IMR-90 (cell line): Measurements from ENCODE around the gene S100A16. TPM values are rescaled to one million over a fixed set of nuclear protein-coding genes. Genes with fewer than 3 reads are reported as not detected.

Experiments used
- ATAC-seq: fragments of 200-7000 bp; cut with Tn5 transposase; 2 replicates; pipeline ENCODE4 v1.9.1; 2020; ENCODE audit warnings: low read depth, mild to moderate bottlenecking, moderate library complexity
- BruUV-seq: library from RNA; stranded (reverse); fragments of 400-500 nt; replicated peaks from 2 replicates; lab custom pipeline; 2021; lab: Mats Ljungman, UMichigan
- CTCF ChIA-PET: fragments of 300-600 bp; formaldehyde crosslinking; extraction: SDS; loops from one replicate; lab custom pipeline; 2021; ENCODE audit warnings: antibody characterized with exemption; lab: Yijun Ruan, JAX
- POLR2A ChIA-PET: fragments of 300-600 bp; sonication (Branson Sonifier 250); formaldehyde crosslinking; loops from one replicate; lab custom pipeline; 2022; ENCODE audit warnings: antibody characterized with exemption; ENCODE audit not compliant: unreplicated experiment; lab: Charles Lee
- DNase-seq: peaks from one replicate; pipeline ENCODE4 v3.0.0; 2013
- H2AFZ ChIP-seq: replicated peaks from 2 replicates; pipeline ENCODE3; 2013; ENCODE audit warnings: low read length, mild to moderate bottlenecking; ENCODE audit not compliant: poor library complexity
- H2AK5ac ChIP-seq: 2 replicates; pipeline ENCODE4 v1.6.1; 2013; ENCODE audit warnings: low read depth, low read length, inconsistent platforms
- H2AK9ac ChIP-seq: replicated peaks from 2 replicates; pipeline ENCODE3; 2013; ENCODE audit warnings: mild to moderate bottlenecking, low read depth, low read length, moderate library complexity; ENCODE audit not compliant: poor library complexity
- H2BK120ac ChIP-seq: 2 replicates; pipeline ENCODE4 v1.6.1; 2013; ENCODE audit warnings: low read depth, low read length, inconsistent platforms
- H2BK15ac ChIP-seq: 3 replicates; pipeline ENCODE4 v1.6.1; 2013; ENCODE audit warnings: low read depth, low read length, inconsistent platforms
- H2BK20ac ChIP-seq: 2 replicates; pipeline ENCODE4 v1.6.1; 2013; ENCODE audit warnings: low read depth, mild to moderate bottlenecking, inconsistent platforms, low read length, moderate library complexity
- H2BK5ac ChIP-seq: 2 replicates; pipeline ENCODE4 v1.6.1; 2013; ENCODE audit warnings: mild to moderate bottlenecking, low read depth, low read length, inconsistent platforms; ENCODE audit not compliant: poor library complexity, severe bottlenecking
- H3K14ac ChIP-seq: replicated peaks from 2 replicates; pipeline ENCODE4 v1.6.1; 2013; ENCODE audit warnings: low read depth, low read length, inconsistent platforms
- H3K18ac ChIP-seq: 2 replicates; pipeline ENCODE4 v1.6.1; 2013; ENCODE audit warnings: low read depth, low read length, control low read depth
- H3K23ac ChIP-seq: 2 replicates; pipeline ENCODE4 v1.6.1; 2013; ENCODE audit warnings: low read depth, low read length, inconsistent platforms
- H3K27ac ChIP-seq: 2 replicates; pipeline ENCODE4 v1.5.1; 2013; ENCODE audit warnings: mild to moderate bottlenecking, control low read depth, low read length; ENCODE audit not compliant: insufficient read depth
- H3K27me3 ChIP-seq: 2 replicates; pipeline ENCODE4 v1.6.1; 2013; ENCODE audit warnings: low read length; ENCODE audit not compliant: control insufficient read depth, insufficient read depth
- H3K36me3 ChIP-seq: 2 replicates; pipeline ENCODE4 v1.6.1; 2013; ENCODE audit warnings: low read length, mixed read lengths; ENCODE audit not compliant: control insufficient read depth, insufficient read depth
- H3K4ac ChIP-seq: 2 replicates; pipeline ENCODE4 v1.6.1; 2013; ENCODE audit warnings: low read depth, low read length, inconsistent platforms
- H3K4me1 ChIP-seq: 2 replicates; pipeline ENCODE4 v1.6.1; 2013; ENCODE audit warnings: low read length, mixed read lengths; ENCODE audit not compliant: control insufficient read depth, insufficient read depth
- H3K4me2 ChIP-seq: 2 replicates; pipeline ENCODE4 v1.6.1; 2013; ENCODE audit warnings: low read depth, mild to moderate bottlenecking, control low read depth, low read length, moderate library complexity
- H3K4me3 ChIP-seq: 2 replicates; pipeline ENCODE4 v1.5.1; 2013; ENCODE audit warnings: low read depth, mild to moderate bottlenecking, control low read depth, low read length, moderate library complexity; ENCODE audit not compliant: insufficient read depth
- H3K56ac ChIP-seq: 2 replicates; pipeline ENCODE4 v1.6.1; 2013; ENCODE audit warnings: low read length, inconsistent platforms; ENCODE audit not compliant: insufficient read depth; ENCODE audit errors: extremely low read depth
- H3K79me1 ChIP-seq, 2 experiments: 2 replicates each; pipeline ENCODE4 v1.6.1; 2013; ENCODE audit warnings: low read length in 2 of 2, inconsistent platforms in 1 of 2, low read depth in 1 of 2
- H3K9ac ChIP-seq: 2 replicates; pipeline ENCODE4 v1.6.1; 2013; ENCODE audit warnings: low read depth, low read length, control low read depth
- H3K9me1 ChIP-seq: 2 replicates; pipeline ENCODE4 v1.6.1; 2013; ENCODE audit warnings: low read length, inconsistent platforms; ENCODE audit not compliant: insufficient read depth
- H3K9me3 ChIP-seq: 2 replicates; pipeline ENCODE4 v1.6.1; 2013; ENCODE audit warnings: low read length; ENCODE audit not compliant: control insufficient read depth, insufficient read depth
- H4K20me1 ChIP-seq: 2 replicates; pipeline ENCODE4 v1.6.1; 2013; ENCODE audit warnings: low read length, inconsistent platforms; ENCODE audit not compliant: insufficient read depth
- H4K5ac ChIP-seq: 2 replicates; pipeline ENCODE4 v1.6.1; 2013; ENCODE audit warnings: mild to moderate bottlenecking, low read depth, low read length, control low read depth
- H4K8ac ChIP-seq, 2 experiments: 2 replicates each; pipeline ENCODE4 v1.6.1; 2013; ENCODE audit warnings: low read depth in 2 of 2, low read length in 2 of 2, control low read depth in 1 of 2, inconsistent platforms in 1 of 2
- H4K91ac ChIP-seq: 2 replicates; pipeline ENCODE4 v1.6.1; 2013; ENCODE audit warnings: low read depth, low read length, inconsistent platforms; ENCODE audit not compliant: insufficient read depth
- BHLHE40 ChIP-seq: fragments of 150-350 bp; IDR thresholded peaks from 2 replicates; pipeline ENCODE4 v1.6.1; 2016; ENCODE audit warnings: mild to moderate bottlenecking, low read depth, low read length
- CEBPB ChIP-seq: IDR thresholded peaks from 2 replicates; pipeline ENCODE4 v1.6.1; 2012; ENCODE audit warnings: low read depth, low read length, improper control_type of control experiment
- CHD1 ChIP-seq: IDR thresholded peaks from 2 replicates; pipeline ENCODE4 v1.6.1; 2012; ENCODE audit warnings: low read depth, low read length, improper control_type of control experiment
- FOS ChIP-seq: fragments of 150-350 bp; IDR thresholded peaks from 2 replicates; pipeline ENCODE4 v1.6.1; 2016; ENCODE audit warnings: low read depth, low read length
- MAFK ChIP-seq: IDR thresholded peaks from 2 replicates; pipeline ENCODE4 v1.6.1; 2012; ENCODE audit warnings: low read depth, low read length, improper control_type of control experiment
- MAZ ChIP-seq: IDR thresholded peaks from 2 replicates; pipeline ENCODE4 v1.6.1; 2012; ENCODE audit warnings: low read depth, mild to moderate bottlenecking, low read length, improper control_type of control experiment, moderate library complexity, borderline replicate concordance
- MXI1 ChIP-seq: IDR thresholded peaks from 2 replicates; pipeline ENCODE4 v1.6.1; 2012; ENCODE audit warnings: low read depth, mild to moderate bottlenecking, low read length, moderate library complexity, borderline replicate concordance
- NFE2L2 ChIP-seq: fragments of 150-350 bp; IDR thresholded peaks from 2 replicates; pipeline ENCODE4 v1.6.1; 2016; ENCODE audit warnings: low read depth, mild to moderate bottlenecking, low read length
- POLR2A ChIP-seq: IDR thresholded peaks from 2 replicates; pipeline ENCODE4 v1.6.1; 2012; ENCODE audit warnings: mild to moderate bottlenecking, low read depth, low read length
- RAD21 ChIP-seq: IDR thresholded peaks from 2 replicates; pipeline ENCODE4 v1.6.1; 2012; ENCODE audit warnings: low read length, improper control_type of control experiment
- RFX5 ChIP-seq: IDR thresholded peaks from 2 replicates; pipeline ENCODE4 v1.8.0; 2012; ENCODE audit warnings: low read depth, mild to moderate bottlenecking, low read length, moderate library complexity
- SMC3 ChIP-seq: fragments of 150-350 bp; IDR thresholded peaks from 2 replicates; pipeline ENCODE4 v1.6.1; 2016; ENCODE audit warnings: low read depth, mild to moderate bottlenecking, antibody characterized with exemption, low read length, moderate library complexity
- USF2 ChIP-seq: fragments of 150-350 bp; IDR thresholded peaks from 2 replicates; pipeline ENCODE4 v1.6.1; 2017; ENCODE audit warnings: mild to moderate bottlenecking, antibody characterized with exemption, low read length, low read depth
- WGBS, 2 experiments: methylation state at CpG; one replicate each; pipeline versions ENCODE4 v1.1.5 to v1.1.7; 2013; ENCODE audit warnings: missing lambda C conversion rate in 2 of 2; ENCODE audit not compliant: insufficient read length in 1 of 2; ENCODE audit errors: extremely low coverage in 2 of 2; 5-methylcytosine and 5-hydroxymethylcytosine counted together
- dilution Hi-C: fragments of 300-500 bp; cut with HindIII; formaldehyde crosslinking; loops from one replicate; pipeline ENCODE4 v1.14.3; 2018; ENCODE audit warnings: low sequenced_read_pairs; ENCODE audit not compliant: unreplicated experiment
- in situ Hi-C: fragments of 300-500 bp; cut with MboI; formaldehyde crosslinking; loops from 3 replicates; pipeline ENCODE4 v1.14.3; 2019; ENCODE audit warnings: low sequenced_read_pairs, inconsistent platforms, mixed read lengths
- intact Hi-C: fragments of 100-400 bp; cut with micrococcal nuclease; formaldehyde crosslinking; loops from 2 replicates; pipeline ENCODE4 v1.10.0; 2022
- polyA plus RNA-seq, 3 experiments: library from polyadenylated mRNA; depleted of rRNA; stranded (reverse); fragments of >200 nt; gene quantifications; 2 replicates each; pipeline ENCODE4 v1.2.3, GENCODE V29; 2012; ENCODE audit warnings: low replicate concordance in 1 of 3
- total RNA-seq: library from RNA; depleted of rRNA; stranded (reverse); fragments of >200 nt; gene quantifications from 2 replicates; pipeline ENCODE4 v1.2.3, GENCODE V29; 2012
- TF ChIP-seq, protein P1 (sequence below): fragments of 150-350 bp; IDR thresholded peaks from 2 replicates; pipeline ENCODE4 v1.6.1; 2016; ENCODE audit warnings: low read depth, mild to moderate bottlenecking, low read length, moderate library complexity, borderline replicate concordance
- TF ChIP-seq, protein P2 (sequence below): conservative IDR thresholded peaks from 2 replicates; pipeline ENCODE4 v1.5.1; 2012; ENCODE audit warnings: mild to moderate bottlenecking, low read depth, low read length, improper control_type of control experiment

Gene S100A16
- total and polyA plus RNA-seq, 2 of the 4 experiments (the other 2 are of a cell fraction), result 201 to 515 TPM

DNA sequence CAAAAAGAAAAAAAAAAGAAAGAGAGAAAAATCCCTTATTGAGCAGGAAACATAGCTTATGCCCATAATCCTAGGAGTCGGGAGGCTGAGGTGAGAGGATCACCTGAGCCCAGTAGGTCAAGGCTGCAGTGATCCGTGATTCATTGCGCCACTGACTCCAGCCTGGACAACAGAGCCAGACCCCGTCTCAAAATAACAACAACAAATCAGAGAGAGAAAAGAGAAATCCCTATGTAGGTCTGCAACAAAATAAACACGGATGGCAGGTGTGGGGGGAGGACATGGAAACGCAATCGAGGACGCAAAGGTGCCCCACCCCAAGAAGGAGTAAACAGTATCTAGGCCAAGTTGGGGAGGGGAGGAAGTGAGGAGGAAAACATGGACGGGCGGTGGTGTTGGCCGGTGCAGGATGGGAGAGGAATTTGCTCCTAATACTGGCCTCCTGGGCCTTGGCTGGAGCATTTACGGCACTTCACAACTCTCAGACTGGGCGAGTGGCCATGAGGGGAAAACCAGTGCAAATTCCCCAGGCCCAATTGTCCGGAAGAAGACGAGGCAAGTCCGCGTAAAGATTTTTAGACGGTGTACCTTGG, 20.3 kb upstream of the S100A16 start:
- ATAC-seq, result no peak
- H3K4me2 ChIP-seq, result no peak overlapping the region
- intact Hi-C loops, result no loop called here
- TF ChIP-seq, protein P1, sequence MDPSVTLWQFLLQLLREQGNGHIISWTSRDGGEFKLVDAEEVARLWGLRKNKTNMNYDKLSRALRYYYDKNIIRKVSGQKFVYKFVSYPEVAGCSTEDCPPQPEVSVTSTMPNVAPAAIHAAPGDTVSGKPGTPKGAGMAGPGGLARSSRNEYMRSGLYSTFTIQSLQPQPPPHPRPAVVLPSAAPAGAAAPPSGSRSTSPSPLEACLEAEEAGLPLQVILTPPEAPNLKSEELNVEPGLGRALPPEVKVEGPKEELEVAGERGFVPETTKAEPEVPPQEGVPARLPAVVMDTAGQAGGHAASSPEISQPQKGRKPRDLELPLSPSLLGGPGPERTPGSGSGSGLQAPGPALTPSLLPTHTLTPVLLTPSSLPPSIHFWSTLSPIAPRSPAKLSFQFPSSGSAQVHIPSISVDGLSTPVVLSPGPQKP, result no peak
- TF ChIP-seq, protein P2, sequence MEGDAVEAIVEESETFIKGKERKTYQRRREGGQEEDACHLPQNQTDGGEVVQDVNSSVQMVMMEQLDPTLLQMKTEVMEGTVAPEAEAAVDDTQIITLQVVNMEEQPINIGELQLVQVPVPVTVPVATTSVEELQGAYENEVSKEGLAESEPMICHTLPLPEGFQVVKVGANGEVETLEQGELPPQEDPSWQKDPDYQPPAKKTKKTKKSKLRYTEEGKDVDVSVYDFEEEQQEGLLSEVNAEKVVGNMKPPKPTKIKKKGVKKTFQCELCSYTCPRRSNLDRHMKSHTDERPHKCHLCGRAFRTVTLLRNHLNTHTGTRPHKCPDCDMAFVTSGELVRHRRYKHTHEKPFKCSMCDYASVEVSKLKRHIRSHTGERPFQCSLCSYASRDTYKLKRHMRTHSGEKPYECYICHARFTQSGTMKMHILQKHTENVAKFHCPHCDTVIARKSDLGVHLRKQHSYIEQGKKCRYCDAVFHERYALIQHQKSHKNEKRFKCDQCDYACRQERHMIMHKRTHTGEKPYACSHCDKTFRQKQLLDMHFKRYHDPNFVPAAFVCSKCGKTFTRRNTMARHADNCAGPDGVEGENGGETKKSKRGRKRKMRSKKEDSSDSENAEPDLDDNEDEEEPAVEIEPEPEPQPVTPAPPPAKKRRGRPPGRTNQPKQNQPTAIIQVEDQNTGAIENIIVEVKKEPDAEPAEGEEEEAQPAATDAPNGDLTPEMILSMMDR, result no peak
- no peak for TF ChIP-seq CHD1
- no peak for TF ChIP-seq RAD21
- TF ChIP-seq MXI1, result no peak
- TF ChIP-seq MAZ, result no peak
- TF ChIP-seq BHLHE40, result no peak
- no peak for TF ChIP-seq FOS
- TF ChIP-seq POLR2A, result no peak
- TF ChIP-seq SMC3, result no peak
- no peak for TF ChIP-seq USF2
- no peak for TF ChIP-seq RFX5
- TF ChIP-seq NFE2L2, result no peak
- TF ChIP-seq CEBPB, result no peak
- TF ChIP-seq MAFK, result no peak

More for the DNA sequence above, 20.3 kb upstream of the S100A16 start:
- in situ Hi-C loops, result no loop called here
- no peak overlapping the region for H3K56ac ChIP-seq
- H2BK5ac ChIP-seq, result no peak overlapping the region
- BruUV-seq, result no TSS peak
- H2AFZ ChIP-seq, result peak overlapping the region; percentile 93
- no peaks in the 10 kb centered on the region for H3K9me3 ChIP-seq
- H3K27me3 ChIP-seq, result no peaks in the 10 kb centered on the region
- ChIA-PET CTCF (interaction anchor here (1.3 to 1.6 kb wide), 5 partner anchors 15 to 122 kb away, joined by 4 to 11 read pairs (median 6); no protein-coding TSS in a partner anchor), POLR2A (interaction anchor here (0.6 to 1.5 kb wide), 4 partner anchors 11 to 65 kb away, joined by 3 to 14 read pairs (median 4); no protein-coding TSS in a partner anchor)
- no peak overlapping the region for H3K4ac ChIP-seq
- peaks cover 23% of the 10 kb centered on the region; the same call in 1 of the 2 replicates for H4K20me1 ChIP-seq
- peak overlapping the region; percentile 11; the same call in 1 of the 2 replicates for H4K5ac ChIP-seq
- dilution Hi-C loops, result no loop called here
- H3K36me3 ChIP-seq, result peaks cover 18% of the 10 kb centered on the region
- H3K9me1 ChIP-seq, result peaks cover 8% of the 10 kb centered on the region; the same call in 1 of the 2 replicates
- 0 out of 2 replicates have a peak overlapping the region, but pooled peaks have one; percentile 42 for H4K91ac ChIP-seq
- H3K14ac ChIP-seq, result no peak overlapping the region
- no peak overlapping the region for H3K27ac ChIP-seq
- no peak overlapping the region for H3K9ac ChIP-seq
- H2BK15ac ChIP-seq, result no peak overlapping the region
- no peak overlapping the region for H3K23ac ChIP-seq
- 49% methylated on average over 6 of the region's 18 CpGs; no CpG with 5 or more reads in 1 of the 2 experiments for WGBS, 2 experiments
- peak overlapping the region; percentile 6 to 53; a peak in 2 of 4 replicates for H4K8ac ChIP-seq
- H3K79me1 ChIP-seq, result peaks cover 25 to 38% of the 10 kb centered on the region in 2 experiments
- no peak overlapping the region for H3K4me3 ChIP-seq
- H2BK20ac ChIP-seq, result no peak overlapping the region
- H3K4me1 ChIP-seq, result peaks cover 3% of the 10 kb centered on the region
- H2AK5ac ChIP-seq, result peak overlapping the region; percentile 15; the same call in 1 of the 2 replicates
- peak overlapping the region; percentile 100 for H2AK9ac ChIP-seq
- no peak for DNase-seq
- H2BK120ac ChIP-seq, result no peak overlapping the region
- no peak overlapping the region for H3K18ac ChIP-seq
